ENCODE results near the gene GAB1. TPM values are rescaled to one million over a fixed set of nuclear protein-coding genes. Genes with fewer than 3 reads are reported as not detected.

Gene GAB1
- total and polyA plus RNA-seq, 7 experiments from 2014 or later = 0.67 to 6.4 (median 2.2) TPM; not detected in 3

GRCh38 chr4:143443728-143444127, 107.1 kb downstream of the GAB1 start:
- Mint-ChIP-seq H3K27me3 (peaks cover 0 to 6% (median 4%) of the 10 kb centered on the region in 5 donors), H3K9me3 (peaks cover 0 to 3% (median 0%) of the 10 kb centered on the region in 11 donors), H3K4me1 (no peaks in the 10 kb centered on the region), H3K27ac (no peak overlapping the region), H3K36me3 (no peaks in the 10 kb centered on the region), H3K4me3 (no peak overlapping the region)
- Histone ChIP-seq H3K36me3 (ENCODE audit: control insufficient read depth in 2 of 3, insufficient read depth in 3 of 3, low read length in 3 of 3) (no peaks in the 10 kb centered on the region), H3K4me1 (ENCODE audit: control insufficient read depth in 2 of 2, insufficient read depth in 2 of 2, low read length in 2 of 2) (no peaks in the 10 kb centered on the region), H3K27ac (ENCODE audit: low read depth, low read length) (no peak overlapping the region), H3K9me3 (ENCODE audit: control insufficient read depth in 2 of 3, low read length in 3 of 3) (no peaks in the 10 kb centered on the region), H3K4me3 (ENCODE audit: low read length) (no peak overlapping the region), H3K27me3 (ENCODE audit: control insufficient read depth in 2 of 2, insufficient read depth in 2 of 2, low read length in 2 of 2) (no peaks in the 10 kb centered on the region)
- no peak for DNase-seq
- intact Hi-C loops (cut with micrococcal nuclease) = no loop called here
- ChIA-PET POLR2A (no interaction called here), CTCF (no interaction called here)
- no peak for ATAC-seq

- H3K4me3 Mint-ChIP-seq = no peak overlapping the region
- H3K27ac Mint-ChIP-seq = no peak overlapping the region
- intact Hi-C loops (cut with micrococcal nuclease) = no loop called here
- H3K9me3 ChIP-seq (ENCODE audit: control insufficient read depth in 2 of 3, low read length in 3 of 3) = no peaks in the 10 kb centered on the region
- peaks cover 0 to 2% (median 0%) of the 10 kb centered on the region in 11 donors for H3K9me3 Mint-ChIP-seq
- CTCF ChIA-PET = no interaction called here
- POLR2A ChIA-PET = no interaction called here
- no peaks in the 10 kb centered on the region for H3K4me1 Mint-ChIP-seq
- H3K27ac ChIP-seq (ENCODE audit: low read depth, low read length) = no peak overlapping the region
- H3K27me3 Mint-ChIP-seq = peaks cover 2 to 12% (median 10%) of the 10 kb centered on the region in 5 donors
- no peaks in the 10 kb centered on the region for H3K27me3 ChIP-seq (ENCODE audit: control insufficient read depth in 2 of 2, insufficient read depth in 2 of 2, low read length in 2 of 2)
- no peaks in the 10 kb centered on the region for H3K36me3 ChIP-seq (ENCODE audit: control insufficient read depth in 2 of 3, insufficient read depth in 3 of 3, low read length in 3 of 3)
- H3K4me1 ChIP-seq (ENCODE audit: control insufficient read depth in 2 of 2, insufficient read depth in 2 of 2, low read length in 2 of 2) = no peaks in the 10 kb centered on the region
- H3K36me3 Mint-ChIP-seq = no peaks in the 10 kb centered on the region
- DNase-seq (no peak), ATAC-seq (no peak)
- no peak overlapping the region for H3K4me3 ChIP-seq (ENCODE audit: low read length)
These were observed 114.5 kb downstream of the GAB1 start for GRCh38 chr4:143451186-143451585.

GRCh38 chr4:143455211-143455610, 118.5 kb downstream of the GAB1 start:
- no peaks in the 10 kb centered on the region for H3K9me3 ChIP-seq (ENCODE audit: control insufficient read depth in 2 of 3, low read length in 3 of 3)
- H3K4me1 ChIP-seq (ENCODE audit: control insufficient read depth in 2 of 2, insufficient read depth in 2 of 2, low read length in 2 of 2) = no peaks in the 10 kb centered on the region
- intact Hi-C loops (cut with micrococcal nuclease) = no loop called here
- no peaks in the 10 kb centered on the region for H3K36me3 ChIP-seq (ENCODE audit: control insufficient read depth in 2 of 3, insufficient read depth in 3 of 3, low read length in 3 of 3)
- no peaks in the 10 kb centered on the region for H3K27me3 ChIP-seq (ENCODE audit: control insufficient read depth in 2 of 2, insufficient read depth in 2 of 2, low read length in 2 of 2)
- H3K27me3 Mint-ChIP-seq = peaks cover 4 to 11% (median 10%) of the 10 kb centered on the region in 5 donors
- no peak overlapping the region for H3K27ac Mint-ChIP-seq
- no peak overlapping the region for H3K4me3 ChIP-seq (ENCODE audit: low read length)
- ATAC-seq (no peak), DNase-seq (no peak)
- no peaks in the 10 kb centered on the region for H3K4me1 Mint-ChIP-seq
- no peak overlapping the region for H3K27ac ChIP-seq (ENCODE audit: low read depth, low read length)
- CTCF ChIA-PET = no interaction called here
- no peak overlapping the region for H3K4me3 Mint-ChIP-seq
- POLR2A ChIA-PET = no interaction called here
- no peaks in the 10 kb centered on the region for H3K9me3 Mint-ChIP-seq
- no peaks in the 10 kb centered on the region for H3K36me3 Mint-ChIP-seq

- no peak for ATAC-seq
- no peaks in the 10 kb centered on the region for H3K27me3 ChIP-seq (ENCODE audit: control insufficient read depth in 2 of 2, insufficient read depth in 2 of 2, low read length in 2 of 2)
- H3K27ac Mint-ChIP-seq = no peak overlapping the region
- no peaks in the 10 kb centered on the region for H3K36me3 Mint-ChIP-seq
- H3K27me3 Mint-ChIP-seq = peaks cover 0 to 7% (median 0%) of the 10 kb centered on the region in 5 donors
- no peaks in the 10 kb centered on the region for H3K4me1 ChIP-seq (ENCODE audit: control insufficient read depth in 2 of 2, insufficient read depth in 2 of 2, low read length in 2 of 2)
- ChIA-PET CTCF (no interaction called here), POLR2A (no interaction called here)
- H3K27ac ChIP-seq (ENCODE audit: low read depth, low read length) = no peak overlapping the region
- no peak for DNase-seq
- no peaks in the 10 kb centered on the region for H3K36me3 ChIP-seq (ENCODE audit: control insufficient read depth in 2 of 3, insufficient read depth in 3 of 3, low read length in 3 of 3)
- H3K4me3 ChIP-seq (ENCODE audit: low read length) = no peak overlapping the region
- H3K4me1 Mint-ChIP-seq = no peaks in the 10 kb centered on the region
- H3K9me3 ChIP-seq (ENCODE audit: control insufficient read depth in 2 of 3, low read length in 3 of 3) = no peaks in the 10 kb centered on the region
- H3K9me3 Mint-ChIP-seq = peaks cover 0 to 2% (median 0%) of the 10 kb centered on the region in 11 donors
- H3K4me3 Mint-ChIP-seq = no peak overlapping the region
- intact Hi-C loops (cut with micrococcal nuclease) = no loop called here
These were observed 122.3 kb downstream of the GAB1 start for GRCh38 chr4:143458966-143459365.

- H3K9me3 ChIP-seq (ENCODE audit: control insufficient read depth in 2 of 3, low read length in 3 of 3) = no peaks in the 10 kb centered on the region
- Mint-ChIP-seq H3K27me3 (peaks cover 5 to 10% (median 8%) of the 10 kb centered on the region in 5 donors), H3K9me3 (no peaks in the 10 kb centered on the region), H3K4me3 (no peak overlapping the region), H3K27ac (no peak overlapping the region), H3K4me1 (peaks cover 0 to 2% (median 0%) of the 10 kb centered on the region in 7 donors), H3K36me3 (no peaks in the 10 kb centered on the region)
- intact Hi-C loops (cut with micrococcal nuclease) = no loop called here
- H3K27me3 ChIP-seq (ENCODE audit: control insufficient read depth in 2 of 2, insufficient read depth in 2 of 2, low read length in 2 of 2) = no peaks in the 10 kb centered on the region
- no peak for ATAC-seq
- no peaks in the 10 kb centered on the region for H3K4me1 ChIP-seq (ENCODE audit: control insufficient read depth in 2 of 2, insufficient read depth in 2 of 2, low read length in 2 of 2)
- no peak for DNase-seq
- H3K36me3 ChIP-seq (ENCODE audit: control insufficient read depth in 2 of 3, insufficient read depth in 3 of 3, low read length in 3 of 3) = no peaks in the 10 kb centered on the region
- POLR2A ChIA-PET = no interaction called here
- no peak overlapping the region for H3K27ac ChIP-seq (ENCODE audit: low read depth, low read length)
- CTCF ChIA-PET = no interaction called here
- no peak overlapping the region for H3K4me3 ChIP-seq (ENCODE audit: low read length)
These were observed 136.9 kb downstream of the GAB1 start for GRCh38 chr4:143473334-143474126.

GRCh38 chr4:143477487-143477886, 140.8 kb downstream of the GAB1 start:
- intact Hi-C loops (cut with micrococcal nuclease) = no loop called here
- Histone ChIP-seq H3K4me1 (ENCODE audit: control insufficient read depth in 2 of 2, insufficient read depth in 2 of 2, low read length in 2 of 2) (no peaks in the 10 kb centered on the region), H3K9me3 (ENCODE audit: control insufficient read depth in 2 of 3, low read length in 3 of 3) (no peaks in the 10 kb centered on the region), H3K27me3 (ENCODE audit: control insufficient read depth in 2 of 2, insufficient read depth in 2 of 2, low read length in 2 of 2) (no peaks in the 10 kb centered on the region), H3K36me3 (ENCODE audit: control insufficient read depth in 2 of 3, insufficient read depth in 3 of 3, low read length in 3 of 3) (no peaks in the 10 kb centered on the region), H3K4me3 (ENCODE audit: low read length) (no peak overlapping the region), H3K27ac (ENCODE audit: low read depth, low read length) (no peak overlapping the region)
- DNase-seq (no peak), ATAC-seq (no peak)
- Mint-ChIP-seq H3K9me3 (no peaks in the 10 kb centered on the region), H3K4me3 (no peak overlapping the region), H3K27me3 (peaks cover 4 to 15% (median 6%) of the 10 kb centered on the region in 5 donors), H3K27ac (no peak overlapping the region), H3K36me3 (no peaks in the 10 kb centered on the region), H3K4me1 (no peaks in the 10 kb centered on the region)
- CTCF ChIA-PET = no interaction called here
- POLR2A ChIA-PET = no interaction called here

GRCh38 chr4:143481361-143481760, 144.7 kb downstream of the GAB1 start:
- H3K4me3 Mint-ChIP-seq = no peak overlapping the region
- H3K27ac ChIP-seq (ENCODE audit: low read depth, low read length) = no peak overlapping the region
- peaks cover 12 to 23% (median 17%) of the 10 kb centered on the region in 5 donors for H3K27me3 Mint-ChIP-seq
- H3K36me3 Mint-ChIP-seq = no peaks in the 10 kb centered on the region
- no peak for ATAC-seq
- H3K36me3 ChIP-seq (ENCODE audit: control insufficient read depth in 2 of 3, insufficient read depth in 3 of 3, low read length in 3 of 3) = no peaks in the 10 kb centered on the region
- no peaks in the 10 kb centered on the region for H3K9me3 Mint-ChIP-seq
- H3K4me1 ChIP-seq (ENCODE audit: control insufficient read depth in 2 of 2, insufficient read depth in 2 of 2, low read length in 2 of 2) = no peaks in the 10 kb centered on the region
- no peak for DNase-seq
- H3K27ac Mint-ChIP-seq = no peak overlapping the region
- ChIA-PET POLR2A (no interaction called here), CTCF (no interaction called here)
- no peaks in the 10 kb centered on the region for H3K27me3 ChIP-seq (ENCODE audit: control insufficient read depth in 2 of 2, insufficient read depth in 2 of 2, low read length in 2 of 2)
- no peaks in the 10 kb centered on the region for H3K4me1 Mint-ChIP-seq
- H3K4me3 ChIP-seq (ENCODE audit: low read length) = no peak overlapping the region
- intact Hi-C loops (cut with micrococcal nuclease) = no loop called here
- no peaks in the 10 kb centered on the region for H3K9me3 ChIP-seq (ENCODE audit: control insufficient read depth in 2 of 3, low read length in 3 of 3)
